Suprapubic skin (tissue), 3 donors: ENCODE data around the gene TSPAN12.

ENCODE experiments used
- CTCF ChIP-seq, 2 donors: fragments of 200-600 bp in 1 of 2; fragments of 450-650 bp in 1 of 2; sonication (generic) in 1 of 2; IDR thresholded peaks; one replicate each; pipeline ENCODE4 v1.5.1; 2016 to 2019; ENCODE audit warnings: antibody characterized with exemption in 2 of 2, mild to moderate bottlenecking in 1 of 2, moderate library complexity in 1 of 2
- EP300 ChIP-seq: sonication (generic); formaldehyde crosslinking; IDR thresholded peaks from one replicate; pipeline ENCODE4 v1.6.1; 2017; ENCODE audit warnings: antibody characterized with exemption
- POLR2A ChIP-seq, 2 donors: fragments of 450-650 bp; IDR thresholded peaks; one replicate each; pipeline ENCODE4 v1.6.1; 2017; ENCODE audit warnings: antibody characterized with exemption in 2 of 2, mild to moderate bottlenecking in 2 of 2, moderate library complexity in 2 of 2

GRCh38 chr7:120838281-120838682 is 19.7 kb downstream of the TSPAN12 start:
- TF ChIP-seq CTCF (IDR thresholded peaks at IDR 0.05) (no peak), EP300 (no peak), POLR2A (IDR thresholded peaks at IDR 0.05) (no peak)
